ENCODE measurements around the gene PDE6B. TPM values are rescaled to one million over a fixed set of nuclear protein-coding genes. Genes with fewer than 3 reads are reported as not detected.

PDE6B gene
- total and polyA plus RNA-seq, 9 donors = 10.4 to 20.2 (median 14.3) TPM

- Histone ChIP-seq H3K27me3 (ENCODE audit: control insufficient read depth, insufficient read depth, low read length) (peaks cover 2% of the 10 kb centered on the region), H3K36me3 (ENCODE audit: control insufficient read depth, insufficient read depth, low read length) (no peaks in the 10 kb centered on the region), H3K9me3 (replicated peaks; ENCODE audit: control insufficient read depth, low read depth, low read length) (no peaks in the 10 kb centered on the region), H3K27ac (ENCODE audit: low read length) (no peak overlapping the region), H3K4me1 (ENCODE audit: control insufficient read depth, insufficient read depth, low read length) (no peaks in the 10 kb centered on the region), H3K4me3 (ENCODE audit: low read length) (no peak overlapping the region)
- WGBS (ENCODE audit: insufficient coverage) = 87% methylated on average over 7 of the region's 7 CpGs
- DNase-seq = no peak
These were observed 12.6 kb upstream of the PDE6B start for GRCh38 chr4:612749-613125.

- no peak for DNase-seq
- peaks cover 2% of the 10 kb centered on the region for H3K27me3 ChIP-seq (ENCODE audit: control insufficient read depth, insufficient read depth, low read length)
- no peaks in the 10 kb centered on the region for H3K4me1 ChIP-seq (ENCODE audit: control insufficient read depth, insufficient read depth, low read length)
- no peak overlapping the region for H3K4me3 ChIP-seq (ENCODE audit: low read length)
- no peaks in the 10 kb centered on the region for H3K36me3 ChIP-seq (ENCODE audit: control insufficient read depth, insufficient read depth, low read length)
- no peaks in the 10 kb centered on the region for H3K9me3 ChIP-seq (replicated peaks; ENCODE audit: control insufficient read depth, low read depth, low read length)
- 100% methylated on average over 4 of the region's 9 CpGs for WGBS (ENCODE audit: insufficient coverage)
- H3K27ac ChIP-seq (ENCODE audit: low read length) = no peak overlapping the region
These were observed 12.2 kb upstream of the PDE6B start for GRCh38 chr4:613126-613525.

- Histone ChIP-seq H3K27ac (ENCODE audit: low read length) (no peak overlapping the region), H3K9me3 (replicated peaks; ENCODE audit: control insufficient read depth, low read depth, low read length) (no peaks in the 10 kb centered on the region), H3K36me3 (ENCODE audit: control insufficient read depth, insufficient read depth, low read length) (no peaks in the 10 kb centered on the region), H3K4me1 (ENCODE audit: control insufficient read depth, insufficient read depth, low read length) (no peaks in the 10 kb centered on the region), H3K4me3 (ENCODE audit: low read length) (no peak overlapping the region), H3K27me3 (ENCODE audit: control insufficient read depth, insufficient read depth, low read length) (no peaks in the 10 kb centered on the region)
- 67% methylated on average over 1 of the region's 1 CpG for WGBS (ENCODE audit: insufficient coverage)
- DNase-seq = no peak
These were observed 9.3 kb upstream of the PDE6B start for GRCh38 chr4:616091-616490.

GRCh38 chr4:616911-617643 lies 8.3 kb upstream of the PDE6B start:
- H3K36me3 ChIP-seq (ENCODE audit: control insufficient read depth, insufficient read depth, low read length) = no peaks in the 10 kb centered on the region
- no peaks in the 10 kb centered on the region for H3K27me3 ChIP-seq (ENCODE audit: control insufficient read depth, insufficient read depth, low read length)
- no peak for DNase-seq
- 87% methylated on average over 19 of the region's 27 CpGs for WGBS (ENCODE audit: insufficient coverage)
- no peak overlapping the region for H3K27ac ChIP-seq (ENCODE audit: low read length)
- H3K9me3 ChIP-seq (replicated peaks; ENCODE audit: control insufficient read depth, low read depth, low read length) = no peaks in the 10 kb centered on the region
- no peak overlapping the region for H3K4me3 ChIP-seq (ENCODE audit: low read length)
- no peaks in the 10 kb centered on the region for H3K4me1 ChIP-seq (ENCODE audit: control insufficient read depth, insufficient read depth, low read length)

- H3K9me3 ChIP-seq (replicated peaks; ENCODE audit: control insufficient read depth, low read depth, low read length) = no peaks in the 10 kb centered on the region
- no peak overlapping the region for H3K4me3 ChIP-seq (ENCODE audit: low read length)
- no peaks in the 10 kb centered on the region for H3K36me3 ChIP-seq (ENCODE audit: control insufficient read depth, insufficient read depth, low read length)
- H3K27ac ChIP-seq (ENCODE audit: low read length) = no peak overlapping the region
- 66% methylated on average over 13 of the region's 18 CpGs for WGBS (ENCODE audit: insufficient coverage)
- no peaks in the 10 kb centered on the region for H3K4me1 ChIP-seq (ENCODE audit: control insufficient read depth, insufficient read depth, low read length)
- DNase-seq = no peak
- H3K27me3 ChIP-seq (ENCODE audit: control insufficient read depth, insufficient read depth, low read length) = no peaks in the 10 kb centered on the region
These were observed 7.4 kb upstream of the PDE6B start for GRCh38 chr4:617644-618641.

GRCh38 chr4:620201-620600 lies 5.2 kb upstream of the PDE6B start:
- no peaks in the 10 kb centered on the region for H3K4me1 ChIP-seq (ENCODE audit: control insufficient read depth, insufficient read depth, low read length)
- no peaks in the 10 kb centered on the region for H3K36me3 ChIP-seq (ENCODE audit: control insufficient read depth, insufficient read depth, low read length)
- H3K27me3 ChIP-seq (ENCODE audit: control insufficient read depth, insufficient read depth, low read length) = no peaks in the 10 kb centered on the region
- no peak overlapping the region for H3K4me3 ChIP-seq (ENCODE audit: low read length)
- no peaks in the 10 kb centered on the region for H3K9me3 ChIP-seq (replicated peaks; ENCODE audit: control insufficient read depth, low read depth, low read length)
- H3K27ac ChIP-seq (ENCODE audit: low read length) = no peak overlapping the region
- no peak for DNase-seq
- 74% methylated on average over 11 of the region's 11 CpGs for WGBS (ENCODE audit: insufficient coverage)

GRCh38 chr4:620851-621261 lies 4.5 kb upstream of the PDE6B start:
- Histone ChIP-seq H3K9me3 (replicated peaks; ENCODE audit: control insufficient read depth, low read depth, low read length) (no peaks in the 10 kb centered on the region), H3K4me3 (ENCODE audit: low read length) (no peak overlapping the region), H3K4me1 (ENCODE audit: control insufficient read depth, insufficient read depth, low read length) (no peaks in the 10 kb centered on the region), H3K27me3 (ENCODE audit: control insufficient read depth, insufficient read depth, low read length) (no peaks in the 10 kb centered on the region), H3K27ac (ENCODE audit: low read length) (no peak overlapping the region), H3K36me3 (ENCODE audit: control insufficient read depth, insufficient read depth, low read length) (no peaks in the 10 kb centered on the region)
- no peak for DNase-seq
- WGBS (ENCODE audit: insufficient coverage) = 91% methylated on average over 13 of the region's 19 CpGs

GRCh38 chr4:621296-622070 lies 3.9 kb upstream of the PDE6B start:
- no peak for DNase-seq
- Histone ChIP-seq H3K9me3 (replicated peaks; ENCODE audit: control insufficient read depth, low read depth, low read length) (no peaks in the 10 kb centered on the region), H3K27ac (ENCODE audit: low read length) (no peak overlapping the region), H3K4me3 (ENCODE audit: low read length) (no peak overlapping the region), H3K27me3 (ENCODE audit: control insufficient read depth, insufficient read depth, low read length) (no peaks in the 10 kb centered on the region), H3K4me1 (ENCODE audit: control insufficient read depth, insufficient read depth, low read length) (no peaks in the 10 kb centered on the region), H3K36me3 (ENCODE audit: control insufficient read depth, insufficient read depth, low read length) (no peaks in the 10 kb centered on the region)
- 79% methylated on average over 22 of the region's 22 CpGs for WGBS (ENCODE audit: insufficient coverage)

GRCh38 chr4:622071-622995 lies 3.0 kb upstream of the PDE6B start:
- no peak for DNase-seq
- 85% methylated on average over 22 of the region's 22 CpGs for WGBS (ENCODE audit: insufficient coverage)
- Histone ChIP-seq H3K4me3 (ENCODE audit: low read length) (no peak overlapping the region), H3K27ac (ENCODE audit: low read length) (no peak overlapping the region), H3K27me3 (ENCODE audit: control insufficient read depth, insufficient read depth, low read length) (no peaks in the 10 kb centered on the region), H3K4me1 (ENCODE audit: control insufficient read depth, insufficient read depth, low read length) (no peaks in the 10 kb centered on the region), H3K36me3 (ENCODE audit: control insufficient read depth, insufficient read depth, low read length) (no peaks in the 10 kb centered on the region), H3K9me3 (replicated peaks; ENCODE audit: control insufficient read depth, low read depth, low read length) (no peaks in the 10 kb centered on the region)

All from muscle of leg (tissue), 11 donors.